ENCODE data around the gene MAPK8.

DNA sequence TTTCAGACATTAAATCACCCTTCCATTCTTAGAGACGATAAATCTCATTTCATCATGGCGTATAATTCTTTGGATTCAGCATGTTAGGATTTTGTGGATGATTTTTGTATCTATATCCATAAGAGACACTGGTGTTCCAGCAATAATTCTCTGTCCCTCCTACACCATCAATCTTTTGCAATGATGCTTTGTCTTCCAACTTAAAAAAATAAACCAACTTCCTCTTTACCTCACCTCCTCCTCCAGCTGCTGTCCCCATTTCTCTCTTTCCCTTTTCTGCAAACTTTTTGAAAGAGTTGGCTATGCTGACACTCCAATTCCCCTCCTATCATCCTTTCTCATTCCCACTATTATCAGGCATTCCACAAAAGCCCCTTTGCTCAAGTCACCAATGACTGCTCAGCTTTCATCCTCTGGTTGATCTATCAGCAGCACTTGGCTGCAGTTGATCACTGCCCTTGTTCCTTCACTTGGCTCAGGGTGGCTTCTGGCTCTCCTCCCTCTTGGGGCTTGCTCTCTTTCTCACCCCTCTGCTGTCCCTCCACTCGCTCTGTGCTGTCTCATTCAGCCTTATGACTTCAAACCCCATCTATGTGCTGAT is 168.4 kb downstream of the MAPK8 start:
- no peak for TF ChIP-seq POLR2A (IDR thresholded peaks at IDR 0.05)
- TF ChIP-seq, protein P1, sequence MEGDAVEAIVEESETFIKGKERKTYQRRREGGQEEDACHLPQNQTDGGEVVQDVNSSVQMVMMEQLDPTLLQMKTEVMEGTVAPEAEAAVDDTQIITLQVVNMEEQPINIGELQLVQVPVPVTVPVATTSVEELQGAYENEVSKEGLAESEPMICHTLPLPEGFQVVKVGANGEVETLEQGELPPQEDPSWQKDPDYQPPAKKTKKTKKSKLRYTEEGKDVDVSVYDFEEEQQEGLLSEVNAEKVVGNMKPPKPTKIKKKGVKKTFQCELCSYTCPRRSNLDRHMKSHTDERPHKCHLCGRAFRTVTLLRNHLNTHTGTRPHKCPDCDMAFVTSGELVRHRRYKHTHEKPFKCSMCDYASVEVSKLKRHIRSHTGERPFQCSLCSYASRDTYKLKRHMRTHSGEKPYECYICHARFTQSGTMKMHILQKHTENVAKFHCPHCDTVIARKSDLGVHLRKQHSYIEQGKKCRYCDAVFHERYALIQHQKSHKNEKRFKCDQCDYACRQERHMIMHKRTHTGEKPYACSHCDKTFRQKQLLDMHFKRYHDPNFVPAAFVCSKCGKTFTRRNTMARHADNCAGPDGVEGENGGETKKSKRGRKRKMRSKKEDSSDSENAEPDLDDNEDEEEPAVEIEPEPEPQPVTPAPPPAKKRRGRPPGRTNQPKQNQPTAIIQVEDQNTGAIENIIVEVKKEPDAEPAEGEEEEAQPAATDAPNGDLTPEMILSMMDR (IDR thresholded peaks at IDR 0.05) = no peak
